H1 (cell line): ENCODE data around the gene NLGN4X. TPM values are rescaled to one million over a fixed set of nuclear protein-coding genes. Genes with fewer than 3 reads are reported as not detected.

Experiments used
- ATF2 ChIP-seq: IDR thresholded peaks from 2 replicates; pipeline ENCODE4 v1.6.1; 2012; ENCODE audit warnings: low read length, inconsistent platforms
- polyA plus RNA-seq, 7 experiments: library from polyadenylated mRNA; depleted of rRNA in 3 of 7; stranded (reverse) in 5 of 7; unstranded in 2 of 7; fragments of >200 nt in 5 of 7; fragments of 200-250 nt in 2 of 7; gene quantifications; 1 replicate in 5 of 7; 2 replicates in 1 of 7; 4 replicates in 1 of 7; pipeline versions ENCODE4 v1.2.1 to v1.2.3, GENCODE V29; 2011 to 2013; ENCODE audit warnings: missing spikeins in 2 of 7, mixed read lengths in 2 of 7
- total RNA-seq: library from RNA; stranded (reverse); fragmentation: NEBNext Ultra II Directional; extraction: Animal tissue kit (Norgen Biotek cat#: 25700); gene quantifications from 2 replicates; pipeline ENCODE4 v1.2.1, GENCODE V29; 2021

The NLGN4X gene
- total and polyA plus RNA-seq, 2 of the 8 experiments (the other 6 are each of a cell fraction or from before 2014, with no cell fraction given), result 104 to 124 TPM

- no peak for TF ChIP-seq ATF2
Observed at GRCh38 chrX:6244666-6245065, 16.0 kb upstream of the NLGN4X start (continued).
